KMS-11 (cell line): ENCODE results near the gene NTRK2.

Experiments
- H2AFZ ChIP-seq: fragments of 200-600 bp; sonication (generic); 2 replicates; pipeline ENCODE4 v1.6.1; 2016; ENCODE audit warnings: antibody characterized with exemption, mixed run types, low read depth
- H3K27ac ChIP-seq: fragments of 200-600 bp; sonication (generic); 2 replicates; pipeline ENCODE4 v1.6.1; 2016; ENCODE audit warnings: mild to moderate bottlenecking, mixed run types
- H3K27me3 ChIP-seq: fragments of 200-600 bp; sonication (generic); 2 replicates; pipeline ENCODE4 v1.6.1; 2017; ENCODE audit warnings: mild to moderate bottlenecking, low read depth, mixed run types, moderate library complexity; ENCODE audit not compliant: insufficient read depth
- H3K36me3 ChIP-seq: fragments of 200-600 bp; sonication (generic); 2 replicates; pipeline ENCODE4 v1.6.1; 2017; ENCODE audit warnings: mild to moderate bottlenecking, mixed run types; ENCODE audit not compliant: insufficient read depth
- H3K4me1 ChIP-seq: fragments of 200-600 bp; sonication (generic); 2 replicates; pipeline ENCODE4 v1.6.1; 2016; ENCODE audit warnings: mild to moderate bottlenecking, low read depth, mixed run types; ENCODE audit not compliant: poor library complexity, severe bottlenecking
- H3K4me2 ChIP-seq: fragments of 200-600 bp; sonication (generic); 2 replicates; pipeline ENCODE4 v1.7.0; 2016; ENCODE audit warnings: mild to moderate bottlenecking, mixed run types
- H3K4me3 ChIP-seq: fragments of 200-600 bp; sonication (generic); IDR thresholded peaks from 2 replicates; pipeline ENCODE4 v1.6.1; 2017; ENCODE audit warnings: low read depth, low read length, mixed read lengths; ENCODE audit not compliant: insufficient read depth
- H3K79me2 ChIP-seq: fragments of 200-600 bp; sonication (generic); 2 replicates; pipeline ENCODE4 v1.6.1; 2016; ENCODE audit warnings: low read depth, mixed run types; ENCODE audit not compliant: insufficient read depth
- H3K9ac ChIP-seq: fragments of 200-600 bp; sonication (generic); 2 replicates; pipeline ENCODE4 v1.6.1; 2016; ENCODE audit warnings: mild to moderate bottlenecking, mixed run types
- H4K20me1 ChIP-seq: fragments of 200-600 bp; sonication (generic); 2 replicates; pipeline ENCODE4 v1.6.1; 2016; ENCODE audit warnings: mild to moderate bottlenecking, mixed run types; ENCODE audit not compliant: insufficient read depth
- CTCF ChIP-seq: fragments of 200-600 bp; sonication (generic); conservative IDR thresholded peaks from 2 replicates; pipeline ENCODE4 v1.6.1; 2017; ENCODE audit warnings: low read depth, mild to moderate bottlenecking, antibody characterized with exemption, low read length, moderate library complexity, mixed read lengths

The NTRK2 gene

DNA sequence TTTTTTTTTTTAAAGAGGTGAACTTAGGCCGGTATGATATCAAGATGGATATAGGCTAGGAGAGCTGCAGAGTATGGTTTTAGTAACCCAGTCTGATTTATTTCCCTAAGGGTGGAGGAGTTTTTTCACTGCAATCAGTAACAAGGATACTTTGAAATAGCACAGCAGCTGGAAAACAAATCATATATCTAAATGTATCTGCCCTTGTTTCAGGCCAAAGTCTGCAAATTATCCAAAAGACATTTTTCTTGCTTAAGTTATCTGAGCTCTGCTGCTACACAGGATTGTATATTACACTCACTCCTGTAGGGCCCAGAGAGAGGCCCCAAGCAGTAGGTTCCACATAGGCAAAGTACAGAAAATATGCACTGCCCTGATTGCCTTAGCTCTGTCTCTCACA is 222.4 kb downstream of the NTRK2 start:
- no peaks in the 10 kb centered on the region for H4K20me1 ChIP-seq
- H3K27ac ChIP-seq = no peak overlapping the region
- H3K36me3 ChIP-seq = no peaks in the 10 kb centered on the region
- no peak for TF ChIP-seq CTCF
- H3K9ac ChIP-seq = no peak overlapping the region
- no peaks in the 10 kb centered on the region for H3K79me2 ChIP-seq
- H3K4me3 ChIP-seq = no peak overlapping the region
- H3K4me2 ChIP-seq = no peak overlapping the region
- no peaks in the 10 kb centered on the region for H3K27me3 ChIP-seq
- no peaks in the 10 kb centered on the region for H3K4me1 ChIP-seq
- no peak overlapping the region for H2AFZ ChIP-seq

- Histone ChIP-seq H3K4me3 (no peak overlapping the region), H3K27ac (no peak overlapping the region), H3K4me1 (no peaks in the 10 kb centered on the region), H3K9ac (no peak overlapping the region), H2AFZ (no peak overlapping the region), H3K27me3 (no peaks in the 10 kb centered on the region), H3K36me3 (no peaks in the 10 kb centered on the region), H3K4me2 (no peak overlapping the region), H3K79me2 (no peaks in the 10 kb centered on the region), H4K20me1 (no peaks in the 10 kb centered on the region)
- no peak for TF ChIP-seq CTCF
Observed at GRCh38 chr9:84893419-84894128, 224.0 kb downstream of the NTRK2 start.

DNA sequence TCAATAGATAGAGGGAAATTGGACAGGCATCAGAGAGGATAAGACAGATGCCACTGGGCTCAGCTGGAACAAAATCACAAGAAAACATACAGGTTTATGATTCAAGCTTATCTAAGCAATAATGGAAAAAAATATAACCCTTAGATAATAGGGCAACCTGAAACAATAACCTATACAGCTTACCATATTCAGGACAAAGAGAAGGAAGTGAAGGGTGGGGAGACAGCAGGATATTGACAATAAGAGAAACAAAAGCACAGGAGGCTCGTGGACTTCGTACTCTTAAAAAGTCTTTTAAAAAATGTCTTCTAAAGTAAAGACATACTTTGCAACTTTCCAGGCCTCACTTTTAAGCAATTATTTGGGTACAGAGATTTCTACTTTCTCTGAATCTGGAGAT is 225.3 kb downstream of the NTRK2 start:
- Histone ChIP-seq H3K27me3 (no peaks in the 10 kb centered on the region), H4K20me1 (no peaks in the 10 kb centered on the region), H3K4me2 (no peak overlapping the region), H3K4me1 (no peaks in the 10 kb centered on the region), H3K9ac (no peak overlapping the region), H3K36me3 (no peaks in the 10 kb centered on the region), H3K79me2 (no peaks in the 10 kb centered on the region), H2AFZ (no peak overlapping the region), H3K27ac (no peak overlapping the region), H3K4me3 (no peak overlapping the region)
- TF ChIP-seq CTCF = no peak

DNA sequence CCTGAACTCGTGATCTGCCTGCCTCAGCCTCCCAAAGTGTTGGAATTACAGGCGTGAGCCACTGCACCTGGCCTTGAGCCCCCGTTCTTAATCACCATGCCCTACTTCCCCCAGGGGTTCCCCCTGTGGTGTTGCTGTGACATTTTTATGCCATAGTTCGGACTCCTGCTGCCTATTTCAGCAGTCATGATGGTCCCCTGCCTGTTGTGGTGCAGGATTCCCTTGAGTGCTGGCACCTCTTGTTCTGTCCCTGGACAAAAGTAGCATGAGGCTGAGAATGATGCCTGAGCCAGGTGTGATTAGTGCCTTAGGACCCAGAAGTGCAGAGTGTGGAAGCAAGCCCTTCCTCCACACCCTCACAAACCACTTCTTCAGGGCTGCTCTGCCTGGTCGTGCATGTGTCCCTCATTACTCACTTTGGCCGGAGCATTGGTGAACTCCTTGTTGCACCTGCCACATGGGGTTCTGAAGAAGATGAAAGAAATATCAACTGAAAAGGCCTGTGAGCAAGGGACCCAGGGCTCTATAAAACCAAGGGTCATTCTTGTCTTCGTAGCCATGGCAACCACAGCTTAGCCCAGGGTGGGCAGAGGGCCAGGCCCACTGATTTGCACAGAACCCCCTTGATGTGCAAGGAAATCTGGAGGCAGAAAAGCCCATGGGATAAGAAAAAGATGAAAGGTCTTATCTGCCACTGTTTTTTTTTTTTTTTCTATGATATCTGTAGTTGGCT is 228.0 kb downstream of the NTRK2 start:
- H3K4me2 ChIP-seq = no peak overlapping the region
- H3K9ac ChIP-seq = no peak overlapping the region
- no peaks in the 10 kb centered on the region for H3K27me3 ChIP-seq
- H2AFZ ChIP-seq = no peak overlapping the region
- no peak overlapping the region for H3K4me3 ChIP-seq
- H3K79me2 ChIP-seq = no peaks in the 10 kb centered on the region
- no peaks in the 10 kb centered on the region for H4K20me1 ChIP-seq
- no peaks in the 10 kb centered on the region for H3K36me3 ChIP-seq
- H3K4me1 ChIP-seq = no peaks in the 10 kb centered on the region
- H3K27ac ChIP-seq = no peak overlapping the region
- TF ChIP-seq CTCF = no peak
